SU-DHL-6 (cell line): ENCODE results near the gene DOCK3.

ENCODE experiments used
- H2AFZ ChIP-seq: fragments of 200-600 bp; sonication (generic); 2 replicates; pipeline ENCODE4 v1.6.1; 2014; ENCODE audit warnings: low read depth, mild to moderate bottlenecking, moderate library complexity, mixed read lengths, antibody characterized with exemption, low read length; ENCODE audit not compliant: severe bottlenecking
- H3F3A ChIP-seq: fragments of 200-600 bp; shearing (Covaris generic); 2 replicates; pipeline ENCODE4 v1.6.0; 2016; ENCODE audit warnings: antibody characterized with exemption, mild to moderate bottlenecking; ENCODE audit not compliant: insufficient read depth
- H3K27ac ChIP-seq: fragments of 200-600 bp; sonication (generic); 2 replicates; pipeline ENCODE4 v1.5.1; 2016; ENCODE audit warnings: low read depth, mild to moderate bottlenecking, low read length, moderate library complexity, mixed read lengths
- H3K27me3 ChIP-seq: fragments of 200-600 bp; sonication (generic), shearing (Covaris generic); 2 replicates; pipeline ENCODE4 v1.6.0; 2014; ENCODE audit warnings: mild to moderate bottlenecking, low read length
- H3K36me3 ChIP-seq: fragments of 200-600 bp; sonication (generic); 2 replicates; pipeline ENCODE4 v1.6.1; 2014; ENCODE audit warnings: mild to moderate bottlenecking, low read length, mixed read lengths
- H3K4me2 ChIP-seq: fragments of 300-600, 200-600 bp; shearing (Covaris generic), sonication (generic); 2 replicates; pipeline ENCODE4 v1.6.0; 2014; ENCODE audit warnings: low read length, low read depth, mild to moderate bottlenecking; ENCODE audit not compliant: poor library complexity, severe bottlenecking
- H3K4me3 ChIP-seq: fragments of 200-600 bp; sonication (generic); 2 replicates; pipeline ENCODE4 v1.5.1; 2014; ENCODE audit warnings: antibody characterized with exemption, low read length, mild to moderate bottlenecking, mixed read lengths; ENCODE audit not compliant: insufficient read depth, poor library complexity, severe bottlenecking
- H3K79me2 ChIP-seq: fragments of 200-600 bp; sonication (generic); 2 replicates; pipeline ENCODE4 v1.6.1; 2014; ENCODE audit warnings: mild to moderate bottlenecking, low read length, moderate library complexity; ENCODE audit not compliant: insufficient read depth
- H3K9ac ChIP-seq: fragments of 200-600 bp; sonication (generic); 2 replicates; pipeline ENCODE4 v1.7.0; 2014; ENCODE audit warnings: mild to moderate bottlenecking, low read length
- H3K9me2 ChIP-seq: fragments of 200-600 bp; sonication (generic); replicated peaks from 2 replicates; pipeline ENCODE4 v1.6.1; 2014; ENCODE audit warnings: low read length; ENCODE audit not compliant: insufficient read depth
- H3K9me3 ChIP-seq: fragments of 200-600 bp; sonication (generic); 2 replicates; pipeline ENCODE4 v1.6.1; 2014; ENCODE audit warnings: low read length, mixed read lengths; ENCODE audit not compliant: insufficient read depth
- H4K20me1 ChIP-seq: fragments of 200-600 bp; sonication (generic); 2 replicates; pipeline ENCODE4 v1.6.1; 2014; ENCODE audit warnings: low read depth, mild to moderate bottlenecking, antibody characterized with exemption, low read length, moderate library complexity, mixed read lengths
- CTCF ChIP-seq: fragments of 200-600 bp; sonication (generic); IDR thresholded peaks from one replicate; pipeline ENCODE4 v1.5.1; 2017; ENCODE audit warnings: antibody characterized with exemption, mild to moderate bottlenecking, low read length, moderate library complexity; ENCODE audit not compliant: insufficient read depth, poor library complexity, severe bottlenecking
- EZH2phosphoT487 ChIP-seq: fragments of 200-600 bp; sonication (generic), shearing (Covaris generic); conservative IDR thresholded peaks from 2 replicates; pipeline ENCODE4 v1.6.1; 2018; ENCODE audit warnings: mild to moderate bottlenecking, antibody characterized with exemption, low read length, moderate library complexity, mixed read lengths

The DOCK3 gene

GRCh38 chr3:50923955-50924354, 249.2 kb downstream of the DOCK3 start:
- H3K27ac ChIP-seq, result no peak overlapping the region

GRCh38 chr3:50924638-50925037, 249.9 kb downstream of the DOCK3 start:
- H3K36me3 ChIP-seq, result no peaks in the 10 kb centered on the region
- H3K79me2 ChIP-seq, result no peaks in the 10 kb centered on the region
- no peak overlapping the region for H2AFZ ChIP-seq
- no peaks in the 10 kb centered on the region for H3K27me3 ChIP-seq
- no peaks in the 10 kb centered on the region for H3F3A ChIP-seq
- H3K4me3 ChIP-seq, result no peak overlapping the region
- no peaks in the 10 kb centered on the region for H3K9me2 ChIP-seq
- no peaks in the 10 kb centered on the region for H4K20me1 ChIP-seq
- TF ChIP-seq EZH2phosphoT487, result no peak
- TF ChIP-seq CTCF, result no peak
- no peaks in the 10 kb centered on the region for H3K9me3 ChIP-seq
- no peak overlapping the region for H3K4me2 ChIP-seq
- no peak overlapping the region for H3K9ac ChIP-seq
- H3K27ac ChIP-seq, result no peak overlapping the region

More at GRCh38 chr3:50923955-50924354, 249.2 kb downstream of the DOCK3 start:
- TF ChIP-seq EZH2phosphoT487, result no peak
- TF ChIP-seq CTCF, result no peak
- Histone ChIP-seq H3K4me3 (no peak overlapping the region), H3K9me3 (no peaks in the 10 kb centered on the region), H3K79me2 (no peaks in the 10 kb centered on the region), H3K9ac (no peak overlapping the region), H3K27me3 (no peaks in the 10 kb centered on the region), H2AFZ (no peak overlapping the region), H3F3A (no peaks in the 10 kb centered on the region), H3K4me2 (no peak overlapping the region), H4K20me1 (no peaks in the 10 kb centered on the region), H3K9me2 (no peaks in the 10 kb centered on the region), H3K36me3 (no peaks in the 10 kb centered on the region)

- no peak overlapping the region for H3K27ac ChIP-seq
- no peaks in the 10 kb centered on the region for H3K79me2 ChIP-seq
- no peak overlapping the region for H2AFZ ChIP-seq
- no peaks in the 10 kb centered on the region for H4K20me1 ChIP-seq
- H3K27me3 ChIP-seq, result no peaks in the 10 kb centered on the region
- H3K4me3 ChIP-seq, result no peak overlapping the region
- H3K9me3 ChIP-seq, result no peaks in the 10 kb centered on the region
- H3K9me2 ChIP-seq, result no peaks in the 10 kb centered on the region
- no peaks in the 10 kb centered on the region for H3K36me3 ChIP-seq
- no peak for TF ChIP-seq EZH2phosphoT487
- TF ChIP-seq CTCF, result no peak
- no peaks in the 10 kb centered on the region for H3F3A ChIP-seq
- no peak overlapping the region for H3K4me2 ChIP-seq
- no peak overlapping the region for H3K9ac ChIP-seq
Measured at GRCh38 chr3:50926868-50927267, 252.1 kb downstream of the DOCK3 start.
